Peyer's patch (tissue), 4 donors: ENCODE results near the gene NT5C3B.
"Not testable (repeated sequence)": the region's sequence is repeated elsewhere in the genome, so short reads cannot be mapped to it uniquely, and the experiment has no call there.

Experiments
- CTCF ChIP-seq, 6 experiments: fragments of 450-650 bp in 4 of 6; fragments of 200-600 bp in 2 of 6; sonication (generic) in 1 of 6; IDR thresholded peaks; one replicate each; pipeline ENCODE4 v1.5.1; 2017 to 2019; ENCODE audit warnings: antibody characterized with exemption in 6 of 6, mild to moderate bottlenecking in 3 of 6, moderate library complexity in 1 of 6
- POLR2A ChIP-seq, 2 donors: fragments of 450-650 bp; IDR thresholded peaks; one replicate each; pipeline ENCODE4 v1.5.1; 2017; ENCODE audit warnings: antibody characterized with exemption in 2 of 2, mild to moderate bottlenecking in 2 of 2, moderate library complexity in 2 of 2

GRCh38 chr17:41851382-41851781 lies 15.3 kb upstream of the NT5C3B start:
- not testable (repeated sequence) for TF ChIP-seq CTCF, POLR2A (IDR thresholded peaks at IDR 0.05)
